Upper lobe of left lung (tissue), 6 donors: ENCODE data around the gene C4B. TPM values are rescaled to one million over a fixed set of nuclear protein-coding genes. Genes with fewer than 3 reads are reported as not detected.

Source experiments
- ATAC-seq, 2 donors: fragments of 200-7000 bp; cut with Tn5 transposase; one replicate each; pipeline ENCODE4 v1.9.1; 2022; ENCODE audit warnings: mild to moderate bottlenecking in 2 of 2, moderate library complexity in 2 of 2; ENCODE audit not compliant: low FRiP score in 2 of 2
- DNase-seq, 2 donors: peaks; one replicate each; pipeline ENCODE4 v3.0.0-alpha.2; 2019 to 2020
- H3K27ac ChIP-seq, 4 donors: fragments of 200-600 bp; sonication (generic); one replicate each; pipeline ENCODE4 v1.5.1; 2016 to 2019
- H3K27me3 ChIP-seq, 4 donors: fragments of 200-600 bp; sonication (generic); one replicate each; pipeline ENCODE4 v1.5.1; 2017 to 2019
- H3K36me3 ChIP-seq, 4 donors: fragments of 200-600 bp; sonication (generic); one replicate each; pipeline ENCODE4 v1.5.1; 2016 to 2019
- H3K4me1 ChIP-seq, 4 donors: fragments of 200-600 bp; sonication (generic); one replicate each; pipeline ENCODE4 v1.5.1; 2018 to 2019
- H3K4me3 ChIP-seq, 4 donors: fragments of 200-600 bp; sonication (generic); one replicate each; pipeline ENCODE4 v1.5.1; 2017 to 2019; ENCODE audit warnings: mild to moderate bottlenecking in 2 of 4, moderate library complexity in 1 of 4
- H3K9me3 ChIP-seq, 4 donors: fragments of 200-600 bp; sonication (generic); one replicate each; pipeline ENCODE4 v1.5.1; 2018 to 2019
- EP300 ChIP-seq, 4 donors: sonication (generic); formaldehyde crosslinking; IDR thresholded peaks; one replicate each; pipeline ENCODE4 v1.5.1; 2017; ENCODE audit warnings: antibody characterized with exemption in 4 of 4, control low read depth in 2 of 4
- POLR2A ChIP-seq, 4 donors: fragments of 450-650 bp; IDR thresholded peaks; one replicate each; pipeline ENCODE4 v1.5.1; 2016 to 2017; ENCODE audit warnings: antibody characterized with exemption in 4 of 4, mild to moderate bottlenecking in 2 of 4
- POLR2AphosphoS5 ChIP-seq, 2 donors: sonication (generic); formaldehyde crosslinking; IDR thresholded peaks; one replicate each; pipeline ENCODE4 v1.5.1; 2017; ENCODE audit warnings: antibody characterized with exemption in 2 of 2
- WGBS, 2 donors: methylation state at CpG; one replicate each; pipeline ENCODE4 v1.1.5; 2017 to 2018; 5-methylcytosine and 5-hydroxymethylcytosine counted together
- total RNA-seq, 6 donors: library from RNA; depleted of rRNA in 4 of 6; stranded (reverse); fragments of >200 nt in 4 of 6; gene quantifications; one replicate each; pipeline versions ENCODE4 v1.1.0 to v1.2.1, GENCODE V29; 2016 to 2021
- TF ChIP-seq, protein P1 (sequence below), 6 experiments: fragments of 450-650 bp in 4 of 6; fragments of 200-600 bp in 2 of 6; sonication (generic) in 2 of 6; IDR thresholded peaks; one replicate each; pipeline ENCODE4 v1.5.1; 2016 to 2019; ENCODE audit warnings: antibody characterized with exemption in 6 of 6
- donor health status: DM: no; HTN: no; CAD: no; lungs with moderate emphysema.
- donor health status: DM: no; HTN: yes; CAD: no; lungs with severe emphysema.

The C4B gene
- total RNA-seq, 6 donors from 2014 or later = 85.7 to 193 (median 97.7) TPM

DNA sequence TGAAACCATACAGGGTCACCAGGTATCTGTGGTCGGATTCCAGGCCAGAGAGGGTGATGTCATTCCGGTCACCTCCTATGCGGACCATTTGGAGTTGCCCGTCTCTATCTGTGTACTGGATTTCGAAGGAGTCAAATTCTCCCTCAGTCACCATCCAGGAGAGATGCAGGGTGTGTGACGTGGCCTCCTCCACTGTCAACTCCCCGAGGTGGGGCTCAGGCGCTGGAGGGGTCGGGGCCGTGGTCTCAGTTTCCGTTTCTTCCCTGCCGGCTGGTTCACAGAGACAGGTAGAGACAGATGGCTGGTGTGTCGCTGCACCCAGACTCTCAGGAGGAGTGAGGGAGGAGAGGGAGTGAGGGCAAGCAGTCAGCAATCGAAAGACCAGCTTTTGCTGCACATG lies 54.3 kb downstream of the C4B start:
- ATAC-seq (no peak), DNase-seq (peak in 1 of 2 donors; percentile 39)
- Histone ChIP-seq H3K4me1 (no peaks in the 10 kb centered on the region), H3K27me3 (no peaks in the 10 kb centered on the region), H3K27ac (no peak overlapping the region), H3K4me3 (no peak overlapping the region), H3K36me3 (peaks cover 0 to 100% (median 33%) of the 10 kb centered on the region in 4 donors), H3K9me3 (no peaks in the 10 kb centered on the region)
- 92% methylated on average over 14 of the region's 14 CpGs for WGBS, 2 donors
- TF ChIP-seq EP300 (IDR thresholded peaks at IDR 0.05) = no peak
- TF ChIP-seq, protein P1, sequence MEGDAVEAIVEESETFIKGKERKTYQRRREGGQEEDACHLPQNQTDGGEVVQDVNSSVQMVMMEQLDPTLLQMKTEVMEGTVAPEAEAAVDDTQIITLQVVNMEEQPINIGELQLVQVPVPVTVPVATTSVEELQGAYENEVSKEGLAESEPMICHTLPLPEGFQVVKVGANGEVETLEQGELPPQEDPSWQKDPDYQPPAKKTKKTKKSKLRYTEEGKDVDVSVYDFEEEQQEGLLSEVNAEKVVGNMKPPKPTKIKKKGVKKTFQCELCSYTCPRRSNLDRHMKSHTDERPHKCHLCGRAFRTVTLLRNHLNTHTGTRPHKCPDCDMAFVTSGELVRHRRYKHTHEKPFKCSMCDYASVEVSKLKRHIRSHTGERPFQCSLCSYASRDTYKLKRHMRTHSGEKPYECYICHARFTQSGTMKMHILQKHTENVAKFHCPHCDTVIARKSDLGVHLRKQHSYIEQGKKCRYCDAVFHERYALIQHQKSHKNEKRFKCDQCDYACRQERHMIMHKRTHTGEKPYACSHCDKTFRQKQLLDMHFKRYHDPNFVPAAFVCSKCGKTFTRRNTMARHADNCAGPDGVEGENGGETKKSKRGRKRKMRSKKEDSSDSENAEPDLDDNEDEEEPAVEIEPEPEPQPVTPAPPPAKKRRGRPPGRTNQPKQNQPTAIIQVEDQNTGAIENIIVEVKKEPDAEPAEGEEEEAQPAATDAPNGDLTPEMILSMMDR (IDR thresholded peaks at IDR 0.05) = no peak
- TF ChIP-seq POLR2A (IDR thresholded peaks at IDR 0.05) = no peak
- no peak for TF ChIP-seq POLR2AphosphoS5 (IDR thresholded peaks at IDR 0.05)

DNA sequence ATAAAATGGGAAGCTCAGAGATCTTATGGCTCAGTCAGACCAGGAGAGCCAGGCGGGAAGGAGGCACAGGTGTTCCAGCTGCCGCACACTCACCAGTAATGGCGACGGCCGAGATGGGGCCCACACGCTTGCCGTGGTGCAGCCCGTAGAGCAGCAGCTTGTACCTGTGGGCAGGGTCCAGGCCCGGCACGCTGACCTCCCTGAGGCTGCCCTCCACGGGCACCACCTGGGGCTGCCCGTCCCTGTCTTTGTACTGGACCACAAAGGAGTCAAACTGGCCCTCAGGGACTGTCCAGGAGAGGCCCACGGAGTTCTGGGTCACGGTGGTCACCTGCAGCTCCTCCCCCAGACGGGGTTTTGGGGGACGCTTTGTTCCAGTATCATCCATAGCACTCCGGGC lies 54.9 kb downstream of the C4B start:
- Histone ChIP-seq H3K27ac (no peak overlapping the region), H3K4me1 (no peaks in the 10 kb centered on the region), H3K36me3 (peaks cover 0 to 100% (median 30%) of the 10 kb centered on the region in 4 donors), H3K27me3 (no peaks in the 10 kb centered on the region), H3K9me3 (no peaks in the 10 kb centered on the region), H3K4me3 (no peak overlapping the region)
- 84 to 98% methylated on average over 12 to 17 of the region's 17 CpGs for WGBS, 2 donors
- ATAC-seq (peak in 1 of 2 donors; percentile 2), DNase-seq (peak in 1 of 2 donors; percentile 69)
- TF ChIP-seq EP300 (IDR thresholded peaks at IDR 0.05) = no peak
- no peak for TF ChIP-seq POLR2A (IDR thresholded peaks at IDR 0.05)
- TF ChIP-seq, protein P1 (IDR thresholded peaks at IDR 0.05) = no peak
- TF ChIP-seq POLR2AphosphoS5 (IDR thresholded peaks at IDR 0.05) = no peak

DNA sequence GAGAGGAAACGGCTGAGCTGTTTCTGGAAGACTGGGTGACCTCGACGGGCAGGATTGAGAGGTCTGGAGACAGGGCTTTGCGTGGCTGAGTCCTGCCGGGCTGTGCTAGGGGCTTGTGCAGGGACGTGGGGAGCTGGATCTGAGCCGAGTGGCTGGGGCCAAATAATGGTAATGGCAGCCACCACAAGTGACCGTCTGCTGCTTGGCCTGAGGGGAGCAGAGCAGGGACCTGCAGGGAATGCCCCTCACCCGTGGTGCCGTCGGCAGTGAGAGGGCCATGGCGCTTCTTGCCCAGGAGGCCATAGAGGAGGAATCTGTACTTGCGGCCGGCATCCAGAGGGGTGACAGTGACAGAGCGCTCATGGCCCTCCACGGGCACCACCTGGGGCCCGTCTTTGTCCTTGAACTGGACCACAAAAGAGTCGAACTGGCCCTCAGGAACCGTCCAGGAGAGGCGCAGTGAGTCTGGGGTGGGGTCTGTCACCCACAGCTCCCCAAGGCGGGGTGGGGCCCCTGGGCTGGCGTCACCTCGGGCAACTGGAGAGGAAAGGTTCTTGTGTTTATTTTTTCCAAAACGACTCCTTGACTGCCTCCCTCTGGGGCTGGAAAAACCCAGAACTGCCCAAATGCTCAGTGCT lies 55.4 kb downstream of the C4B start:
- ATAC-seq (peak in 1 of 2 donors; percentile 3), DNase-seq (peak in 1 of 2 donors; percentile 74)
- Histone ChIP-seq H3K27ac (no peak overlapping the region), H3K27me3 (no peaks in the 10 kb centered on the region), H3K4me1 (no peaks in the 10 kb centered on the region), H3K36me3 (peaks cover 0 to 99% (median 28%) of the 10 kb centered on the region in 4 donors), H3K9me3 (no peaks in the 10 kb centered on the region), H3K4me3 (no peak overlapping the region)
- TF ChIP-seq EP300 (IDR thresholded peaks at IDR 0.05) = no peak
- no peak for TF ChIP-seq POLR2AphosphoS5 (IDR thresholded peaks at IDR 0.05)
- TF ChIP-seq POLR2A (IDR thresholded peaks at IDR 0.05) = no peak
- TF ChIP-seq, protein P1 (IDR thresholded peaks at IDR 0.05) = no peak
- WGBS, 2 donors = 81 to 86% methylated on average over 18 to 24 of the region's 24 CpGs

DNA sequence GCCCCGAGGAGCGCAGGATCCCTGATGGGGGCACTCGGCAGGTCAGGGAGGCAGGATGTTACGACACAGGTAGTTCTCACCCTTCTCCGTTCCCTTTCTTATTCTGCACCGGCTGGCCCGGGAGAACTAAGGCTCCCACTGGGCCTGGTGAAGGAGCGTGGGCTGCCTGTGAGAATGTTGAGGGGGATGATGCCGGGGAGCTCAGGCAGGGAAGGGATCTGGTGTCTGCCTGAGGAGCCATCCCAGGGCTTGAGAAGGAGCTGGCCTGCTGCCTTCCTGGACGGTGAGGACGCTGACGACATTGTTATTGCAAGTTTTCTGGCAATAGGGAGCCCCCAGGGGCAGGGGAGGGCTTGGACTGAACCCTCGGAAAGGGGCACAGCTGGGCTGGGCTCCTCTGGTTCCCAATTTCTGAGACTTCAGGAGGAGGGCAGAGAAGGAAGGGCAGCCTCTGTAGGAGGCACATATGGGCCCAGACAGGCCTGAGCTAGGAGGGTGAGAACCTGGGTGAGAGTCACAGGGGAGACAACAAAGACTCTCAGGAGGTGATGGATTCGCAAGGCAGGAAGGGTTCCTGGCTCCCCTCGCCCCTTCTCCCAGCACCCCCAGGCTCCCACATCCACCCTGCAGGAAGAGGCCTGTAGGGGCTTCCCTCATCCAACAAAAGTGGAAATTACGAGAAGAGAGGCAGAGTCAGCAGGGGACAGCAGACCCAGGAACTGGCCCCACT lies 56.4 kb downstream of the C4B start:
- WGBS, 2 donors = 70 to 75% methylated on average over 8 to 14 of the region's 16 CpGs
- no peaks in the 10 kb centered on the region for H3K27me3 ChIP-seq
- DNase-seq (peak in 1 of 2 donors; percentile 37), ATAC-seq (peak in 1 of 2 donors; percentile 83)
- H3K4me3 ChIP-seq = no peak overlapping the region
- H3K9me3 ChIP-seq = no peaks in the 10 kb centered on the region
- TF ChIP-seq POLR2A (IDR thresholded peaks at IDR 0.05) (no peak), EP300 (IDR thresholded peaks at IDR 0.05) (no peak)
- peaks cover 0 to 97% (median 31%) of the 10 kb centered on the region in 4 donors for H3K36me3 ChIP-seq
- H3K4me1 ChIP-seq = no peaks in the 10 kb centered on the region
- peak overlapping the region in 1 of 4 donors; percentile 27 for H3K27ac ChIP-seq

DNA sequence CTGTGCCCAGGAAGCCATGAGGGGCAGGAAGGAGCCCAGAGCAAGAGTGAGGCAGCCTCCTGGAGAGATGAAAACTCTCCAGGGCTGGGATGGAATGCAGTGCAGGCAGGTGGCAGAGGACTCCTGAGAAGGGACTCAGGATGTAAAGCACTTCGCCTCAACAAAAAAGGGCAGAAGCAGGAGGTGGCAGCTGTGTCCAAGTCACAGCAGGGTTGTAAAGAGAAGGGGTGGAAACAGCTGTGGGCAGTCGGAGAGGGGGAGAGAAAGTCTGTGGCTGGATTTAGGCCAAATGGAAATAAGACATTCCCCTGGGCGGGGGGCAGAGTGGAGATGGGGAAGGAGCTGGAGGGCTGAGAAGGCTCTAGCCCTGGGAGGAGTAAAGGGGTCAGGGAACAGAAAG lies 58.5 kb downstream of the C4B start:
- 73 to 77% methylated on average over 3 of the region's 3 CpGs for WGBS, 2 donors
- Histone ChIP-seq H3K4me3 (no peak overlapping the region), H3K27ac (no peak overlapping the region), H3K36me3 (peaks cover 0 to 91% (median 26%) of the 10 kb centered on the region in 4 donors), H3K27me3 (no peaks in the 10 kb centered on the region), H3K9me3 (no peaks in the 10 kb centered on the region), H3K4me1 (no peaks in the 10 kb centered on the region)
- TF ChIP-seq, protein P1 (IDR thresholded peaks at IDR 0.05) = no peak
- TF ChIP-seq POLR2A (IDR thresholded peaks at IDR 0.05) (no peak), POLR2AphosphoS5 (IDR thresholded peaks at IDR 0.05) (no peak), EP300 (IDR thresholded peaks at IDR 0.05) (no peak)
- no peak for DNase-seq
- ATAC-seq = no peak
